Trophoblast cell (in vitro differentiated cells and primary cell): ENCODE results near the gene PTPRO.

Experiments used
- DNase-seq, 2 donors: peaks; one replicate each; pipeline ENCODE4 v3.0.0-alpha.2; 2016
- H2AFZ ChIP-seq: 2 replicates; pipeline ENCODE4 v1.6.1; 2013; ENCODE audit warnings: low read length, moderate library complexity, mild to moderate bottlenecking; ENCODE audit not compliant: insufficient read depth, poor library complexity
- H2AK5ac ChIP-seq: 2 replicates; pipeline ENCODE4 v1.6.1; 2013; ENCODE audit warnings: mild to moderate bottlenecking, low read length
- H2BK120ac ChIP-seq: 2 replicates; pipeline ENCODE4 v1.6.1; 2013; ENCODE audit warnings: low read length, mild to moderate bottlenecking, moderate library complexity; ENCODE audit not compliant: insufficient read depth, poor library complexity
- H2BK12ac ChIP-seq: 2 replicates; pipeline ENCODE4 v1.6.1; 2013; ENCODE audit warnings: mild to moderate bottlenecking, low read length, moderate library complexity
- H2BK5ac ChIP-seq: 2 replicates; pipeline ENCODE4 v1.6.1; 2013; ENCODE audit warnings: low read length, low read depth, moderate library complexity, mild to moderate bottlenecking; ENCODE audit not compliant: poor library complexity
- H3K14ac ChIP-seq: 2 replicates; pipeline ENCODE4 v1.6.1; 2013; ENCODE audit warnings: mild to moderate bottlenecking, low read length
- H3K18ac ChIP-seq: 2 replicates; pipeline ENCODE4 v1.6.1; 2013; ENCODE audit warnings: mild to moderate bottlenecking, low read length
- H3K23ac ChIP-seq: 2 replicates; pipeline ENCODE4 v1.6.1; 2013; ENCODE audit warnings: low read length
- H3K27ac ChIP-seq: 2 replicates; pipeline ENCODE4 v1.5.1; 2013; ENCODE audit warnings: low read depth, mild to moderate bottlenecking, inconsistent platforms, low read length, moderate library complexity
- H3K27me3 ChIP-seq: 2 replicates; pipeline ENCODE4 v1.6.1; 2013; ENCODE audit warnings: inconsistent platforms, mild to moderate bottlenecking, low read length, moderate library complexity; ENCODE audit not compliant: insufficient read depth
- H3K36me3 ChIP-seq, 2 experiments: 1 replicate in 1 of 2; 2 replicates in 1 of 2; pipeline ENCODE4 v1.6.1; 2013; ENCODE audit warnings: low read length in 2 of 2, mild to moderate bottlenecking in 2 of 2, moderate library complexity in 1 of 2; ENCODE audit not compliant: insufficient read depth in 2 of 2, control insufficient read depth in 1 of 2
- H3K4ac ChIP-seq: 2 replicates; pipeline ENCODE4 v1.6.1; 2013; ENCODE audit warnings: low read depth, mild to moderate bottlenecking, low read length, moderate library complexity
- H3K4me1 ChIP-seq, 2 experiments: 1 replicate in 1 of 2; 2 replicates in 1 of 2; pipeline ENCODE4 v1.6.1; 2013; ENCODE audit warnings: low read length in 2 of 2, mild to moderate bottlenecking in 2 of 2, moderate library complexity in 1 of 2; ENCODE audit not compliant: insufficient read depth in 2 of 2, control insufficient read depth in 1 of 2
- H3K4me2 ChIP-seq: 2 replicates; pipeline ENCODE4 v1.6.1; 2013; ENCODE audit warnings: inconsistent platforms, mild to moderate bottlenecking, low read length, moderate library complexity
- H3K4me3 ChIP-seq: 2 replicates; pipeline ENCODE4 v1.5.1; 2013; ENCODE audit warnings: mild to moderate bottlenecking, low read depth, low read length, inconsistent platforms
- H3K79me1 ChIP-seq: one replicate; pipeline ENCODE4 v1.6.1; 2013; ENCODE audit warnings: low read length
- H3K79me2 ChIP-seq: 2 replicates; pipeline ENCODE4 v1.6.1; 2013; ENCODE audit warnings: low read length, mild to moderate bottlenecking; ENCODE audit not compliant: control insufficient read depth, insufficient read depth, poor library complexity
- H3K9ac ChIP-seq: 2 replicates; pipeline ENCODE4 v1.6.1; 2013; ENCODE audit warnings: mild to moderate bottlenecking, low read length
- H3K9me3 ChIP-seq: 2 replicates; pipeline ENCODE4 v1.6.1; 2013; ENCODE audit warnings: low read depth, mild to moderate bottlenecking, control low read depth, inconsistent platforms, low read length; ENCODE audit not compliant: insufficient read depth
- H4K12ac ChIP-seq: 2 replicates; pipeline ENCODE4 v1.6.1; 2013; ENCODE audit warnings: low read depth, mild to moderate bottlenecking, low read length, moderate library complexity
- H4K8ac ChIP-seq: 2 replicates; pipeline ENCODE4 v1.6.1; 2013; ENCODE audit warnings: low read depth, mild to moderate bottlenecking, low read length, moderate library complexity
- H4K91ac ChIP-seq: one replicate; pipeline ENCODE4 v1.6.1; 2013; ENCODE audit warnings: low read depth, mild to moderate bottlenecking, low read length, moderate library complexity
- WGBS: extraction: QIAGEN DNeasy Blood & Tissue Kit; methylation state at CpG from one replicate; pipeline ENCODE4 v1.1.7; 2013; ENCODE audit warnings: missing lambda C conversion rate; ENCODE audit not compliant: insufficient read length, insufficient coverage; ENCODE audit errors: extremely low coverage; 5-methylcytosine and 5-hydroxymethylcytosine counted together

Gene PTPRO

DNA sequence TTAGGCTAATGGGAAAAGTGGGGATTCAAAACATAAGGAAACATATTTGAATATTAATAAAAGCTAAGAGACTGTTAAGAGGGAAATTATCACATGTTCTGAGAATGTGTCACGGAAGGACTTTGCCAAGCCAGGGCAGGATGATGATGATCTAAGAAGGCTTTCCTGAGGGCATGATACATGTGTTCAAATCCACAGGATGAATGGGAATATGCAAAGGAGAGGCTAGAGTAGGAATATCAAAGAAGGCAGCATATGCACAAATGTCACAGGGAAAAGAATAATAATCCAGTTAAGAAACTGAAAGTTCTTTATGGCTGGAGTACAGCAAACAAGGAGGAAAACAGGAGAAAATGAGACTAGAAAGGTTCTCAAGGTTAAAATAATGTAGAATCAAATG is 107.0 kb downstream of the PTPRO start:
- Histone ChIP-seq H3K79me2 (no peaks in the 10 kb centered on the region), H2BK12ac (no peak overlapping the region), H3K36me3 (no peaks in the 10 kb centered on the region), H2BK120ac (no peak overlapping the region), H3K4me2 (no peak overlapping the region), H2BK5ac (no peak overlapping the region), H3K23ac (no peak overlapping the region), H3K27ac (no peak overlapping the region), H3K18ac (no peak overlapping the region), H4K8ac (no peak overlapping the region), H4K91ac (no peak overlapping the region), H3K14ac (no peak overlapping the region), H2AK5ac (no peak overlapping the region), H3K79me1 (no peaks in the 10 kb centered on the region), H3K9ac (no peak overlapping the region), H3K4ac (no peak overlapping the region), H3K4me1 (no peaks in the 10 kb centered on the region), H2AFZ (no peak overlapping the region), H3K4me3 (no peak overlapping the region), H4K12ac (no peak overlapping the region), H3K9me3 (no peaks in the 10 kb centered on the region), H3K27me3 (no peaks in the 10 kb centered on the region)
- no peak for DNase-seq
- WGBS, result no CpG with 5 or more reads among the region's 1 CpG

DNA sequence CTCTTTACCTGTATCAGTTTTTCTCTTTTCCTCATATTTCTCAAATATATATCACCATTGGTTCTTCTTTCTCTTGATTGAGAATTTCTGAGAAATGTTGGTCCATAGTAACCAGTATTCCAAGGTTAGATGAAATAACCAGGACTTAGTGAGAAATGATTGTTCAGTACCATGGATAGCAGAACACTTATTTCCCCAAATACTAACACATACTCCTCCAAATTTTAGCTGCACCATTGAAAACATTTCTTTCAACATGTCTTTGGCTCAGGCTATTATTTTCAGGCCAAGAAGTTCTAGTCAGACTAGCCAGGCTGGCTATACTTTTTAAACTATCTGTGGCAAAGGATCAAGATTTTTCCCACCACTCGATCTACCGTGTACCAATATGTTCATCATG is 113.3 kb downstream of the PTPRO start:
- Histone ChIP-seq H3K4me2 (no peak overlapping the region), H3K4me1 (no peaks in the 10 kb centered on the region), H2BK120ac (no peak overlapping the region), H3K36me3 (no peaks in the 10 kb centered on the region), H3K9ac (no peak overlapping the region), H3K79me1 (no peaks in the 10 kb centered on the region), H4K8ac (no peak overlapping the region), H3K79me2 (no peaks in the 10 kb centered on the region), H3K27me3 (no peaks in the 10 kb centered on the region), H3K23ac (no peak overlapping the region), H3K4ac (no peak overlapping the region), H3K14ac (no peak overlapping the region), H3K27ac (no peak overlapping the region), H4K12ac (no peak overlapping the region), H3K4me3 (no peak overlapping the region), H2AFZ (no peak overlapping the region), H2BK12ac (no peak overlapping the region), H3K18ac (no peak overlapping the region), H2BK5ac (no peak overlapping the region), H4K91ac (no peak overlapping the region), H3K9me3 (peaks cover 4% of the 10 kb centered on the region), H2AK5ac (no peak overlapping the region)
- no CpG with 5 or more reads among the region's 2 CpGs for WGBS
- no peak for DNase-seq

GRCh38 chr12:15439459-15439858 is 117.2 kb downstream of the PTPRO start:
- H3K4ac ChIP-seq, result no peak overlapping the region
- no peak overlapping the region for H2AK5ac ChIP-seq
- H3K14ac ChIP-seq, result no peak overlapping the region
- no peak overlapping the region for H2BK120ac ChIP-seq
- H3K9me3 ChIP-seq, result peaks cover 4% of the 10 kb centered on the region
- H3K27ac ChIP-seq, result no peak overlapping the region
- H3K4me2 ChIP-seq, result no peak overlapping the region
- H3K4me1 ChIP-seq, result no peaks in the 10 kb centered on the region
- H3K79me2 ChIP-seq, result no peaks in the 10 kb centered on the region
- DNase-seq, result no peak
- no peaks in the 10 kb centered on the region for H3K27me3 ChIP-seq
- H4K12ac ChIP-seq, result no peak overlapping the region
- no peak overlapping the region for H4K8ac ChIP-seq
- no peak overlapping the region for H2BK12ac ChIP-seq
- H3K4me3 ChIP-seq, result no peak overlapping the region
- no peak overlapping the region for H2BK5ac ChIP-seq
- H2AFZ ChIP-seq, result no peak overlapping the region
- H4K91ac ChIP-seq, result no peak overlapping the region
- no peaks in the 10 kb centered on the region for H3K79me1 ChIP-seq
- no peak overlapping the region for H3K9ac ChIP-seq
- WGBS, result no CpG with 5 or more reads among the region's 9 CpGs
- no peak overlapping the region for H3K18ac ChIP-seq
- H3K36me3 ChIP-seq, result no peaks in the 10 kb centered on the region
- no peak overlapping the region for H3K23ac ChIP-seq

DNA sequence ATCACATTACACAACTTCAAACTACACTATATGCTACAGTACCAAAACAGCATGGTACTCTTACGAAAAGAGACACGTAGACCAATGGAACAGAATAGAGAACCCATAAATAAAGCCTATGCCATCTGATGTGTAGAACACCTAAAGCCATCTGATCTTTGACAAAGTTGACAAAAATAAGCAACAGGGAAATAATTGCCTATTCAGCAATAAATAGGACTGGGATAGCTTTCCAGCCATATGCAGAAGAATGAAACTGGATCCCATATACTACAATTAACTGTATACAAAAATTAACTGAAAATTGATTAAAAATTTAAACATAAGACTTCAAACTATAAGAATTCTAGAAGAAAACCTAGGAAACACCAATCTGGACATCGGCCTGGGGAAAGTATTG is 120.7 kb downstream of the PTPRO start:
- Histone ChIP-seq H4K8ac (no peak overlapping the region), H2AFZ (no peak overlapping the region), H3K9me3 (peaks cover 2% of the 10 kb centered on the region), H3K9ac (no peak overlapping the region), H2AK5ac (no peak overlapping the region), H3K36me3 (no peaks in the 10 kb centered on the region), H3K79me2 (no peaks in the 10 kb centered on the region), H2BK5ac (no peak overlapping the region), H4K91ac (no peak overlapping the region), H2BK120ac (no peak overlapping the region), H3K23ac (no peak overlapping the region), H3K79me1 (no peaks in the 10 kb centered on the region), H3K27me3 (no peaks in the 10 kb centered on the region), H3K4ac (no peak overlapping the region), H3K18ac (no peak overlapping the region), H2BK12ac (no peak overlapping the region), H3K4me1 (no peaks in the 10 kb centered on the region), H3K27ac (no peak overlapping the region), H3K4me2 (no peak overlapping the region), H3K4me3 (no peak overlapping the region), H3K14ac (no peak overlapping the region), H4K12ac (no peak overlapping the region)
- DNase-seq, result no peak
- WGBS, result no CpG with 5 or more reads among the region's 3 CpGs
